Stimulated activated CD8-positive, alpha-beta memory T cell treated with anti-CD3 and anti-CD28 coated beads, Interleukin-12 subunit alpha, Interleukin-12 subunit beta, amount 100 ng/mL, for 4 hours (primary cell): ENCODE measurements around the gene TSPAN13.

ENCODE experiments used
- DNase-seq: peaks from one replicate; pipeline ENCODE4 v3.0.0-alpha.2; 2020; ENCODE audit warnings: low read depth

The TSPAN13 gene

DNA sequence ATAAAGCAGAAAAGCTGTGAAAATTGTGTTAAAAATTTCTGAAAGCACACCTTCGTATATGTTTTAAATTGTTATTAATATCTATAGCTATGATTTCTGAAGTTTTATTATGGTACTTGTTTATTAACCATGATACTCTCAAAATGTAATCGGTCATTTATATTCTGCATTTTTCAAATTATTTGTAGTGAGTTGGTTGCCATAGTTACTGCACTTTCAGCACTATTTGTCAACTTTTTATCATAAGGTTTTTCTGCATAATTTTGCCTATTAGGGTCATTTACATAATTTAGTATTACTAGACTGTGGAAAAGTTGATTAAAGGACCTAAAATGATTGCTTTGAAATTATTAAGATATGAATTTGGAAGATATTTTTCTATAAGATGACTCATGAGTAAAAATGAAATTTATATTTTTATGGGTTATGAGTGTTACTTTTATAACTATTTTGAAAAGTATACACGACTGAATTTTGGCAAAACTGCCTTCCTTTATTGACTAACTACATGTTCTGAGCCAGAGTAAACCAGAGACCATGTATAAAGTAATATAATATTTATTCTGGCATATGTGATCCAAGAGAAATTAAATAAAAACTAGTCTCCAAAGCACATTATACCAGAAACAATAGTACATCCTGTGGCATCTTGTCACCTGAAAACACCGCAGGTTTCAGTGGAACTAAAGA, 59.1 kb downstream of the TSPAN13 start:
- DNase-seq = no peak

- no peak for DNase-seq
Measured at GRCh38 chr7:16813232-16813616, 59.7 kb downstream of the TSPAN13 start.

DNA sequence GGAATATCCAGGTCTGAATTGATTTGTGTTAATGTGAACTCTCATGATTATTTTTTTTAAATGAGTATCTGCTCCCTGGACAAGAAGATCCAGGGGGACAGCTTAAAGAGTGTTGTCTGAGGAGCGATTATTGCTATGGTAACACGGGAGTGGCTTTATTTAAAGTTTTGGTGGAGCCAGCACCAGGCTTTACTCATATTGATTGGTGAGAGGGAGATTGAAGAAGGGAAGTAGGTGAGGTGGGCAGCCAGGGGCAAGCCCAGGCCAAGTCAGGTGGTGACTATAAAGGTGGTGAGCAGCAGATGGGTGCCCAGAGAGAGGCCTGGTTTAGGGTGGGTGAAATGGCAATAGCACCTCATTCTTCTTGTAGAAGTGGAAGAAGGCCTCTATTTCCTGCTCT, 61.4 kb downstream of the TSPAN13 start:
- DNase-seq = no peak

- DNase-seq = no peak
Measured at GRCh38 chr7:16816824-16817223, 63.3 kb downstream of the TSPAN13 start.

GRCh38 chr7:16817536-16817935, 64.0 kb downstream of the TSPAN13 start:
- DNase-seq = no peak

GRCh38 chr7:16818732-16819131, 65.2 kb downstream of the TSPAN13 start:
- DNase-seq = no peak

DNA sequence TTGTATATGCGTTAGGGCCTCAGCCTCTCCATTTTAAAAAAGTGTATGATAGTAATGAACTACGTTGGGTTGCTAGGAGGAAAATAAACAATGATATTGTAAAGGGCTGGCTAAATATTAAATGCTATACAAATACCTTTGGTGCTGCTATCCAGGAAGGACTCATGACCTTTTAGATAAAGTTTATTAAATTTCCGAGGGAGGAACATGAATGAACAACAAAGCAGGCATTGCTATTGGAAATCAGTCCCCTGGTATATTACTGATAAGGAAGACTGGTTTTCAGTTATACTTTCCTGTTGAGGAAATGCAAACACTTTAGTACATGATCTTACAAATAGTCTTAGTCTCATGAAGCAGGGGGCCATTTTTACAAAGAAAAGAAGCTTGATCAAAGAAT, 68.5 kb downstream of the TSPAN13 start:
- no peak for DNase-seq

- no peak for DNase-seq
Measured at GRCh38 chr7:16826060-16826459, 72.5 kb downstream of the TSPAN13 start.

DNA sequence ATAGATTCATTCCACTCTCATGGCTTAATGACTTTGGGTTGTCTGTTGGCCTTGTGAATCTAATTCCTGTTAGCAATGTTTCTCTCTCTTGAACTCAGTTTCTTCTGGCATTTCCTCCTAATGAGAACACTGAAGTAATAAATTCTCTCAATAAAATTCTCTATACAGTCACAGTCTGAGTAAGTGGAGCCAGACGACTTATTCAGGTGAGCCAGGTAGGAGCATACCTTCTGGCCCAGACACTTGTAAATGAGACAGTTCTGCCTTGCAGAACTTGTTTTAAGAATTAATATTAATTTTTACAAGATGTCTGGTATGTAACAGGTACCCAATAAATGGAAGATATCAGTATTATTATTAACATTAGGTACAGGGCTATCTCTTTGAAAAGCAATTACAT, 79.8 kb downstream of the TSPAN13 start:
- DNase-seq = no peak
